GM19438 (cell line): ENCODE data around the gene EREG.
A peak's percentile ranks its signal among the peaks of the same experiment; 100 is the strongest.

Experiments
- ATAC-seq: cut with Tn5 transposase; IDR thresholded peaks from one replicate; pipeline ENCODE4 v1.9.1; 2021; ENCODE audit warnings: low read depth; ENCODE audit not compliant: unreplicated experiment

The EREG gene, protein sequence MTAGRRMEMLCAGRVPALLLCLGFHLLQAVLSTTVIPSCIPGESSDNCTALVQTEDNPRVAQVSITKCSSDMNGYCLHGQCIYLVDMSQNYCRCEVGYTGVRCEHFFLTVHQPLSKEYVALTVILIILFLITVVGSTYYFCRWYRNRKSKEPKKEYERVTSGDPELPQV

DNA sequence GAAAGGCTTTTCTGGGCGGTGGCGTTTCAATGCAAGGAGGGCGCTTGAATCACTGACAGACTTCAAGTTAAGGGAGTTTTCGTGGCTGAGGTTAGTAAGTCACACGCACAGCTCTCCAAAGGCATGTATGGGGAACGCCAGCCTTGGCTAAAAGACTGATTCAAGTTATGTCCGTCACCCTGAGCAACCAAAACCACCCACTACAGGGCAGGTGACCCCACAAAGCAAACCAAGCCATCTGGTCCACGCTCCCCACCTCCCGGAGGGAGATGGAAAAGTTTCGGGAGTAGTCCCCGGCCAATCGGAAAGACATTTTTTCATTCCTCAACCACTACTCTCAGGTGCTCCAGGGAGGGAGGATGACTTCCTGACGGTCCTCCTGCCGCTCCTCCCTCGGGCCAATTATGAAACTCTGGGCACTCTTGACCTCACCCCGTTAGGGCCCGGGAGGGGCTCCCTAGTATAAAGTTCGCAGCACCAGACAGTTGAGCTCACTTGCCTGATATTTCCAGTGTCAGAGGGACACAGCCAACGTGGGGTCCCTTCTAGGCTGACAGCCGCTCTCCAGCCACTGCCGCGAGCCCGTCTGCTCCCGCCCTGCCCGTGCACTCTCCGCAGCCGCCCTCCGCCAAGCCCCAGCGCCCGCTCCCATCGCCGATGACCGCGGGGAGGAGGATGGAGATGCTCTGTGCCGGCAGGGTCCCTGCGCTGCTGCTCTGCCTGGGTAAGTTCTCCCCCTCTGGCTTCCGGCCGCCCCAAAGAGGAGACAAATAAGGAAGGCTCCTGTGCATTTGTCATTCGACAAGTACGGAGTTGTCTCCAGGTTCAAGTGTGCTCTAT, at the start of gene EREG:
TSS of gene EREG (plus strand) at position 494 of the 840 bp plus-strand sequence. CDS start at position 658, 164 bp downstream.
- peak; percentile 46 for ATAC-seq

DNA sequence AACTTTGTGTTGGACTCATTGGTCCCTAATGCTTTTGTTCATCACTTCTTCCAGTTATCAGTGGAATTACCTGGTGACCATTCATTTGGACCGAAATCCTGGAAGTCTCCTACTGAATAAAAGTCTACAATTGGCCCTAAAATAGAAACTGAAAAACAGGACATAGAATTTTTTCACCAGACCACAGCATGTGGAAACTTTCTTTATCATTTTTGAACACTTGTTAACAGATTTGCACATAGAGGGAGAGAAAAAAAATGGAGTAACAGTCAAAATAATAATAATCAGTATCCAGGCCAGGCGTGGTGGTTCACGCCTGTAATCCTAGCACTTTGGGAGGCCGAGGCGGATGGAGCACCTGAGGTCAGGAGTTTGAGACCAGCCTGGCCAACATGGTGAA, 49.6 kb upstream of the EREG start:
- ATAC-seq = no peak

DNA sequence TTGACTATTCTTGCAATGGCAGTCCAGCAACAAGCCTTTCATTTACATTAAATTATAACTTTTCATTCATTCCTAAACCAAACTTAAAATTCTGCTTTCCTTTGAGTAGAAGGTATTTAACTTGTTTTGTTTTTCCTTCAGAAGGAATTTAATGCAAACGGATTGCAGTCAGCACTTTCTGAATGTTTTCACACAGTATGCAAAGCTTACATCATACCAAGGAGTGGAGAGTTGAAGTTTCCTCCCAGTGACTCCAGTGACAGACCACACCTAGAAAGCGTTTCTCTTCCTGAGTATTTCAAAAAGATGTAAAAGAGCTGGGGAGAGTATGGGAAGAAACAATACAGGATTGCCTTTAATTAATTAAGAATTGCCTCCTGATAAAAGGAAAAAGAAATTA, 48.5 kb upstream of the EREG start:
- no peak for ATAC-seq

DNA sequence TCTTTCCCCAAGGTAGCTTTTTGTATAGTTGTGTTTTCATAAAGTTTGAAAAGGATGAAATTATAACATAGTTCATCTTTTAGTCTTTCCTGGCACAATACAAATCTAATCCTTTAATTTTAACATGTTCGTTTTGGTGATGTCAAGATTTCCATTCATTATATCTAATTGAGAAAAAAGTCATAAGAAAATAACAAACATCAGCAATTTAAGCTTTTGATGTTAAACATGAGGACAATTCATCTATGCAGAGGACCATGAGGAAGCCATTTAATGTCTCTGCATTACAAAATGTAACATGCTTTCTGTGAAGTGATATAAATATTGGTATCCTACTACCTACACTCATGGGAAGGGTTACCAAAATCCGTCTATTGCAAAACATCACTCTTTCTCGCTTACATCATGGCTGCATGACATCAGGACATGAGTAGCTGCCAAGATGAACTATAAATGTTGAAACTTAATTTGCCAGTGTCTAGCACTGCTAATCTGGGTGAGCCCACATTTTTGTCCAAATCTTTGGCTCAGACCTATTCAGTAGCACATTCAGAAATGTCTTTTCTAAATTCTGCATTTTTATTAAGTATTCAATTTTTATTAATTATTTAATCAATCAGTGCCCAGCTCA, 47.2 kb upstream of the EREG start:
- no peak for ATAC-seq

DNA sequence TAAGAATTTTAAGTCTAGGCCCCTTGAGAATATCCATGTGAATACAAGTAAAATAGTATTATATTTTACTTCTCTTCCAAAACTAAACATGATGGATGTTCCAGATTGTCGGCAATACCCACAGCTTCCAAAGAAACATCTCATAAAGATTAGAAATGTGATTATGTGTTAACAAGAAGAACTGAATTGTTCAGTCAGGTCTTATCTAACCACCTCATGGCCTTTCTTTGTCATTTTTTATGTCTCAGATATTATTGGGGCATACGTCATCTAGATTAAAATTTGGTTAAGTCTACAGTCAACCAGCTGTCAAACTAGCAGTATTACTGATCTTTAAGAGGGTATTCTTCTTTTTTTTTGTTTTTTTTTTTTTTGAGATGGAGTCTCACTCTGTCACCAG, 46.7 kb upstream of the EREG start:
- ATAC-seq = no peak

DNA sequence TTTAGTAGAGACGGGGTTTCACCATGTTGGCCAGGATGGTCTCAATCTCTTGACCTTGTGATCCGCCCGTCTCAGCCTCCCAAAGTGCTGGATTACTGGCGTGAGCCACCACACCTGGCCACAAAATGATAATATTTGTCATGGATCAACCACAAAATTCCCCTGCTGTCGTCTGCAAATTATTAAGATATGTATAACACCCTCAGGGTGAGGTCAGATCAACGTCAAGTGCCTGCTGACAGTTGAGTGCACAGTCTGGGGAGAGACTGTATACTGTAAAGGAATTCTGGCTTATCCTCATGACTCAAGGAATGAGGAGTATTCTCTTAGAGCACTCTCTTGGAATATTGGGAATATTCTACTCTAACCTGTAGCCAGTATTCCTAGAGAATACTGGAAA, 45.5 kb upstream of the EREG start:
- ATAC-seq = no peak

DNA sequence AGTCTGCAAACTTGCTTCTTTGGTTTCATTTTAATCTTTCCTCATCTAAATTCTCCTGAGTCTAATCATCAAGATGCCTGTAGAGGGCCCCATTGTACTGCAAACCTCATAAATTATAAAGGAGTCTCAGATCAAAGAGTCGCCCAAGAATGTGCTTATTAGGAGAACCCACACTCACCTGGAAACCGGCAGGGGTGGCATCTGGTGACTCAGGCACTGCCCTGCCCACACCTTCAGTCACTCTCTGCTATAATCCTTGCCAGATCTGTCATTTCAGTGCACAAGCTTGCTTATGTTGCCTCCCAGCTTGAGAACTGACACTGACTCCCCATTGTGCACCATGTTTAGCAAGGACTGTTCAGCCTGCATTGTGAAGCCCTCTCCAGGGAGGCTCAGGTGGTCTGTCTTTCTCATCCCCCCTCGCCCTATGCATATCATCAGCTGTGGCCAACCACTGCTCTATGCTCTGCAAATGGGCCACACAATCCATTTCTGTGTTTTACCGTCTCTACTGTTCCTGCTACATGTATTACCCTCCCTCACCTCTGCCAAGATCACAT, 44.3 kb upstream of the EREG start:
- peak; percentile 91 for ATAC-seq

DNA sequence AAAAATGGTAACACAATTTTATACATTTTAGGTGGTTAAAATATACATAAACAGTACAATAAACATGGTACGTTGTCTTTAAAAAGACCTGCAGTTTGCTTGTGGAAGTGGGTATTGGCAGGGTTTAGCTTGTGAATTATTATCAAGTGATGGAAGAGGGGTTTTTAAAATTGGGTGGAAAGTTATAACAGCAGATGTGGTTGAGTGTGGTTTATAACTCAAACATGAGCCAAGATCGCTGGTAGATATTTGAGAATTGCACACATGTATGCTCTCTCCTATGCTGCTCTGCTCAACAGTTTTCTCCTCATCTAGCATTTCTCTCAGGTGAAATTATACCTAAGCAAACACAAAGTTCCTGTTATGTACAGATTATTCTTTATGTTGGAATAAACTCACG, 42.6 kb upstream of the EREG start:
- ATAC-seq = no peak

DNA sequence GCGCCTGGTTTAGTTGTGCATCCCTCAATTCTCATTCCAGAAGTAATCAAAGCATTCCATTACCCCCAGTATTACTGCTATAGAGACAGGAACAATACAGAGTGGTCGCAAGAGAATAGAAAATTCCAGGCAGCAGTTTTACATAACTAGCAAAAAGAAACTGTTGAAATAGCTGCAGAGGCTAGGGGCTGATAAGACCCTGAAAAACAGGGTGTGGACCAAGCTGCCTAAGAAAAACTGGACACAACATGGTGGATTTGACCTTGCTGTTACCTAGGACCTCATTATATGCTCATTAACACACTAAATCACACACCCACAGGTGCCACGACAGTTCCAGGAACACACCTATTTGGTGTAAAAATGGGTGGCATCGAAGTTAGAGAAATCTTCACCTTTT, 41.3 kb upstream of the EREG start:
- ATAC-seq = no peak

DNA sequence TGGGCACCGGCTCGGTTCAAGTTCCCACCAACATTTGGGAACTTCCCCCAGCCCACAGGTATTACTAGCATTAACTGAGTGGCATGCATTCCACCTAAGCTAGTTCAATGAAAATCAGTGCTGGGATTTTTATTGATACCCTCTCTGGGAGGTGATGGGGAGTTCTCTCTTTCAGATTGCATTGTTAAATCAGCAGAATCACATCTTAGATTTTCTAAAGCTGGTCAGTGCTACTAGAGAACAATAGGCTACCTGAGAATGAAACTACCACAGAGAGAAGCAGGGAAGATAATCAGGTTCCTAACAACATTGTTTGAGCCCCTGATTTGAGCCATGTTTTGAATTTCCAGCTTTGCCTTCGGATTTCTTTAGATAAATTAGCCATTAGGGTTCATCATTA, 40.7 kb upstream of the EREG start:
- no peak for ATAC-seq

DNA sequence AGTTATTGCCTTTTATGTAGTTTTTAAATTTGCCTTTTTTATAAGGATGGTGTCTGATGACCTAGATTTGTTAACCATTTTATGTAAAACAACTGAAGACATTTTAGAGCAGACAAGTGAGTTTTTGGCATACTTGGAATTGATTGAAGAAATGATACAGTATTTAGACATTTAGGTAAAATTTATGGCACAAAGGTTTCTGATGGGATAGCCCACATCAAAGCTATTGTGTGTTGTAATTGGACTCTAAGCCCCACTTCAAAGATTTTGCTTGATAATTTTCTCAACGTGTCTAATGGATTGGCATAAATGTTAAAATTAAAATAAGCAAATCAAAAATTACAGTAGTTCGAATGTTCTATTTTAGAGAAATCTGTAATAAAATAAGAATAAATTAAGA, 39.1 kb upstream of the EREG start:
- ATAC-seq = no peak

DNA sequence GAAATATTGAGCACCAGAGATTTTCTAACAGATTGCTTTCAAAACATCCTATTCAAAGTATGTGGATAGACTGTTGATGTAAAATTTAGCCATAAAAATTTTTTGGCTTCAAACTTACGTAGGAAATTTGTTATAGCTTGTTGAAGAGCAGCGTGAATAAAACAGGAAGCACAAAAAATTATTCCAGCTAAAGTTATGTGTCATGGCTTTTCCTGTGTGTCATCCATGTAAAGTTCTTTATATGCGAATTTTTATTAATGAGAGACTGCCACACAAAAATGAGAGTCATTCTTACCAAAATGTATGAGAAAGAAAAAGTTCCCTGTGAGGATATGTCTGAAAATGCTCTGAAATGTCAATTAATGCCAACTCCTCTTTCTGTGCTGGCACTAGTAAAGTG, 37.2 kb upstream of the EREG start:
- ATAC-seq = no peak

DNA sequence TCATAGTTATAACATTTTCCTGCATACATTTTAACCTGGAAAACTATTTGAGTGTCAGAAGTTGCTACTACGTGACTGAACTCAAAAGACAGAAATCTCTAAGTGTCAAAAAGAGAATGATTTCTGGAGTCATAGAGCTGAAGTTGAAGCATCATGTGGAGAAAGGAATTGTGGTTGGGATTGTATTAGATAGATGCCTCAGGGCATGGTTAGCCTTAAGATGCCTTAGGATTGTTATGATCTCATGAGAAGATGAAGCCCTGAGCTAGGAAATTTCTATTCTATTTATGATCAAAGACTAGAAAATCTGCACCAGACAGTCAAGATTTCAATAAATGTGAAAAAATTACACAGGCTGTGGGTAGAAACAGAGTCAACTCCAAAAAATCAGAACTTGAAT, 36.4 kb upstream of the EREG start:
- no peak for ATAC-seq

DNA sequence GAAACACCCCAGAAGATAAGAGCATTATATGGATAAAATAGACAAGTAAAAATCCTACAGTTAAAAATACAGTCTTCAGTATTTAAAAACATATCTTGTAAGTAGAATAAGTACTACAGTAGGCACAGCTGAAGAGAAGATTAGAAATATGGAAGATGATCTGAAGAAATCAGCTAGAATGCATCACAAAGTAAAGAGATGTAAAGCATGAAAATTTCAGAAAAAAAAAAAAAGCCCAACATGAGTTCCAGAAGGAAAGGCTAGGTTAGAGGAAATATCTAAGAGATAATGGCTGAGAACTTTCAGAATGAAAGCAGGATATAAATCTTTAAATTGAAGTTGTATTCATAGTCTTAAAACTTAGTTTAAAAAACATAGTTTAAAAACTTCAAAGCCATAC, 35.6 kb upstream of the EREG start:
- no peak for ATAC-seq

DNA sequence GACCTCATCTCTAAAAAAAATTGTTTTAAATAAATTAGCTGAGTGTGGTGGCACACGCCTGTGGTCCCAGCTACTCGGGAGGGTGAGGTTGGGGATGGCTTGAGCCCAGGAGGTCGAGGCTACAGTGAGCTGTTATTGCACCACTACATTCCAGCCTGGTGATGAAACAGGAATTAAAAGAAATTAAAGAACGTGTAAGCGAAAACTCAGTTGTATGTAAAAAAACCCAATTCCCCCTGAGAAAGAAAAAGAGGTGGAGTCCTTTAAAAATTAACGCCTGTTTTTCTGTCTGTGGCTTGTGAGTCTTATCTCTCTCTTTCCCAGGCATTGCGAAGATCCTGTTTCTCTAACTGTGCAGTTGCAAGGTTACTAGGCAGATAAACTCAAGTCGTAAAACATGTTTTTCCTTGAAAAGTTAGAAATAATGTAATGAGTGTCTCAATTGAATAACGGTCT, 34.6 kb upstream of the EREG start:
- no peak for ATAC-seq

DNA sequence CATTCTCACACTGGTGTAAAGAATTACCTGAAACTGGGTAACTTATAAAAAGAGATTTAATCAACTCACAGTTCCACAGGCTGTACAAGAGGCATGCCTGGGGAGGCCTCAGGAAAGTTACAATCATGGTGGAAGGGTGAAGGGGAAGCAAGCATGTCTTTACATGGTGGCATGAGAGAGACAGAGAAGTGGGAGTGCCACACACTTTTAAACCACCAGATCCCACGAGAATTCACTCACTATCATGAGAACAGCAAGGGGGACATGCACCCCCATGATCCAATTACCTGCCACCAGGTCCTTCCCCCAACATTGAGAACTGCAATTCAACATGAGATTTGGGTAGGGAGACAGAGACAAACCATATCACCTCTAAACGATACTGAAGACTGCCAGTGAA, 33.7 kb upstream of the EREG start:
- no peak for ATAC-seq

DNA sequence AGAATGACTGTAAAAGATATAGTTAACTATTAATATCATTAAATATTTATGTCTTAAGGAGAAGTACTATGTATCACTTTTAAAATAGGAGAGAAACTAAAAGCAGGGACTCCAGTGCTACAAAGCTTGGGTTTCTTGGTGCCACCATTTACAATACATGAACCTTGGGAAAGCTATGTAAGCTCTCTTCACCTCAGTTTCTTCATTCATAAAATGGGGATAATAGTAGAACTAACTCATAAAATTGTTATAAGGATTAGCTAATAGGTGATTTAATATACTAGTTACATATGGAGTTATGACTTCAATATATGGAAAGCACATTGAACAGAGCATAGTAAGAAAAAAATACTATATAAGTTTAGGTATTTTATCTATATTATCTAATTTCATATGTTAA, 33.0 kb upstream of the EREG start:
- ATAC-seq = no peak

DNA sequence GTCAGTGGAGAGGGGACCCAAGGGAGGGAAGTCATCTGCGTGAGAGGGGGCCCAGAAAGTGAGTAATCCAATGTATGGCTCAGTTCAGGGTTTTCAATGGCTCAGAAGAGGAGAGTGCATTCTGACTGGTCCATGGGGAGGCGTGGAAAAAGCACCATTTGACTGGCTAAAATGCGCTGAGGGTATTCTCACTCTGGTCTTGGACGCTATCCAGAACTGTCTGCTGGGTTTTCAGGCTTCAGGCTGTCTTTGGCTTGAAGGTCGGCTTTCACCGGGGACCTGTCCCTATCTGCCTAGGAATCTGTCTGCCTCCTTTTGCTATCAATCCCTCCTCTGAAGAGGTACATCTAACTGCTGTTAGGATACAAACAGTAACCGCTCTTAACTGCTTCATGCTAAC, 30.3 kb upstream of the EREG start:
- ATAC-seq = no peak

DNA sequence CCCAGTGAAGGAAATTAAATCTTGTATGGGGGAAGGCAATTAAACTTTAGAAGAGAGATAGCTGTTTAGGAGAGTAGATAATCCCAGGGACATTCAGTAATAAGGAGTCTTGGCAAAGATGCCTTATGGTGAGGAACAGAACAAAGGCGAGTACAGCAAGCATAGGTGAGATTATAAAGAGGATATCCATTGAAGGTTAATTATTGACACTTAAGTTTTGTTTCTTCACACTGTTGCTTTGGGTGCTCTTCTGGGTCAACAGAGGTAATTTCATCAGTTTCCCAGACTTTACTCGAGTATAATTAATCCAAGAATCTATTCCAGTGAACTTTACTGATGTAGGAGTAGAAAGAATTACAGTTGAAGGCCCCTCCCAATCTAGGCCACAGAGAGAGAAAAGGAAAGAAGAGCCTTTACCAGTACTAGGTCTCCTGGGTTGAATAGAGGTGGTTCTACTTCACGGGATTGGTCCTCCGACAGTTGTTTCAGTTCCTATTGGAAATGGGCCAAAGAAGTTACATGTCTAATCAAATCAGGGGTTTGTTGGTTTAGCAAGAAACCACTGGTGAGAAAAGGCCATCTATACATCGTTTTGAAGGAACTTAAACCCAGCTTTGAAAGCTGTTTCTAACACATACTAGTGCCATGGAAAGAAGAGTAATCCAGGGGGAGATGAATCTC, 29.5 kb upstream of the EREG start:
- ATAC-seq = peak; percentile 86

DNA sequence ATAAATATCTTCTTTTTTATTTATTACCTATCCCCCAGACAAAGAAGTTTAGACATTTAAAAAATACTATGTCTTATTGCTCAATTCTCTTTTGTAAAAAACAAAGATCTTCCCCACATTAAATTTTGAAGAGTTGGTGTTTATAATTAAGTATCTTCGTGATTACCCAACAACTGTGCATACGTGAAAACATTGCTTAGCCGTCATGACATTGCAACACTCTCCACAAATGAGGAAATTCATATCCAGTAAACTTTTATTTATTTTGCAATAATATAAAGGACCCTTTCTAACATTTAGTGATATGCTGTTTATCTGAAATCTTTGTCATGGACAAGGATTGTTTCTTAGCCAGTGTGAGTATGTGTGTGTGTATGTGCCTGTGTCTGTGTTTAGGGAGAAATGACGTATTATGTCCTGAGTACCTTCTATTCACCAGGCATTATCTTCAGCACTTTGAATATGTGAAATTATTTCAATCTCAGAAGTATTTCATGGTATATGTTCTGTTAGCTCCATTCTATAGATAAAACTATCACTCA, 26.1 kb upstream of the EREG start:
- ATAC-seq = no peak

DNA sequence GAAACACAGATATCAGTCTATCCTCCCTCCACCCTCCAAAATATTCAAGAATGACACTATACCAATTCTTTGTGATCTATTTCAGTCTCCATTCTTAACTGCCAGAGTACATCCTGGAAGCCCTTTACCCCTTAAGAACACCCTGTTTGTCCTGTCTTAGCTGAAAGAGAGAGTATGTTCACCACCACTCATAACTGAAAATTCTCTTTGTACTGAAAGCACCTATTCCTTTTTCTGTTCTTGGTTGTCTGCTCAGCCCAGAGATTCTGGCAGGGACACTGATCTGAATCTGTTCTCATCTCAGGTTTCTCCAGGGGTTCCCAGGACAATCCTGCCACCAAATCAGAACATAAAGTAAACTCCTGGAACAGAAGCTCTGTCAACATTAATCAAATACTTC, 25.4 kb upstream of the EREG start:
- no peak for ATAC-seq
